Keratinocyte (primary cell): ENCODE data around the gene CNOT8. TPM values are rescaled to one million over a fixed set of nuclear protein-coding genes. Genes with fewer than 3 reads are reported as not detected.
"Not testable (repeated sequence)": the region's sequence is repeated elsewhere in the genome, so short reads cannot be mapped to it uniquely, and the experiment has no call there.

Source experiments
- DNase-seq: peaks from one replicate; pipeline ENCODE4 v3.0.0-alpha.2; 2011; ENCODE audit warnings: low read depth, missing footprints, low spot score
- FAIRE-seq: peaks from 2 replicates; lab custom pipeline; 2011; peaks lifted over from hg19 to GRCh38; lab: Jason Lieb, UNC
- H2AFZ ChIP-seq: 2 replicates; pipeline ENCODE4 v1.6.0; 2012; ENCODE audit warnings: low read length, control low read depth, inconsistent platforms; ENCODE audit not compliant: control insufficient read depth
- H3K27ac ChIP-seq: 2 replicates; pipeline ENCODE4 v1.5.1; 2011; ENCODE audit warnings: low read length; ENCODE audit not compliant: control insufficient read depth, insufficient read depth
- H3K27me3 ChIP-seq: 3 replicates; pipeline ENCODE4 v1.6.0; 2011; ENCODE audit warnings: low read length; ENCODE audit not compliant: control insufficient read depth, insufficient read depth; ENCODE audit errors: extremely low read depth
- H3K36me3 ChIP-seq, 2 experiments: 2 replicates in 1 of 2; 3 replicates in 1 of 2; pipeline ENCODE4 v1.5.1; 2011; ENCODE audit warnings: low read length in 2 of 2, mild to moderate bottlenecking in 1 of 2; ENCODE audit not compliant: control insufficient read depth in 2 of 2, insufficient read depth in 2 of 2; ENCODE audit errors: extremely low read depth in 1 of 2
- H3K4me1 ChIP-seq: 3 replicates; pipeline ENCODE4 v1.5.1; 2011; ENCODE audit warnings: low read length; ENCODE audit not compliant: control insufficient read depth, insufficient read depth; ENCODE audit errors: extremely low read depth
- H3K4me2 ChIP-seq: 3 replicates; pipeline ENCODE4 v1.6.0; 2011; ENCODE audit warnings: low read depth, low read length; ENCODE audit not compliant: control insufficient read depth, insufficient read depth; ENCODE audit errors: extremely low read depth
- H3K4me3 ChIP-seq, 3 experiments: fragments of 200-600 bp in 1 of 3; sonication (generic) in 1 of 3; 2 replicates in 2 of 3; 3 replicates in 1 of 3; pipeline ENCODE4 v1.5.1; 2011 to 2016; ENCODE audit warnings: low read length in 3 of 3, mild to moderate bottlenecking in 3 of 3, control low read depth in 2 of 3, inconsistent platforms in 1 of 3, low read depth in 1 of 3, mixed read lengths in 1 of 3, mixed run types in 1 of 3, moderate library complexity in 1 of 3; ENCODE audit not compliant: control insufficient read depth in 2 of 3, insufficient read depth in 2 of 3; ENCODE audit errors: extremely low read depth in 1 of 3
- H3K79me2 ChIP-seq: 2 replicates; pipeline ENCODE4 v1.6.0; 2012; ENCODE audit warnings: low read length; ENCODE audit not compliant: control insufficient read depth, insufficient read depth
- H3K9ac ChIP-seq: 3 replicates; pipeline ENCODE4 v1.6.0; 2011; ENCODE audit warnings: low read length; ENCODE audit not compliant: control insufficient read depth, insufficient read depth; ENCODE audit errors: extremely low read depth
- H3K9me1 ChIP-seq: 3 replicates; pipeline ENCODE4 v1.6.0; 2011; ENCODE audit warnings: low read length; ENCODE audit not compliant: control insufficient read depth, insufficient read depth; ENCODE audit errors: extremely low read depth
- H3K9me3 ChIP-seq: 2 replicates; pipeline ENCODE4 v1.5.1; 2012; ENCODE audit warnings: low read depth, low read length; ENCODE audit not compliant: control insufficient read depth
- H4K20me1 ChIP-seq: 3 replicates; pipeline ENCODE4 v1.6.0; 2011; ENCODE audit warnings: low read length; ENCODE audit not compliant: control insufficient read depth, insufficient read depth; ENCODE audit errors: extremely low read depth
- EZH2 ChIP-seq: IDR thresholded peaks from one replicate; pipeline ENCODE4 v1.6.1; 2012; ENCODE audit warnings: inconsistent platforms, mild to moderate bottlenecking, low read length, moderate library complexity
- dilution Hi-C: fragments of 300-500 bp; cut with MboI; formaldehyde crosslinking; loops from one replicate; pipeline ENCODE4 v1.7.0; 2020; ENCODE audit warnings: low sequenced_read_pairs; ENCODE audit not compliant: extremely low pct_ligation_motif_present
- polyA plus RNA-seq, 5 experiments: library from polyadenylated mRNA; depleted of rRNA in 3 of 5; stranded (reverse) in 3 of 5; stranded (forward) in 1 of 5; unstranded in 1 of 5; fragments of >200 nt; gene quantifications; 1 replicate in 1 of 5; 2 replicates in 3 of 5; 3 replicates in 1 of 5; pipeline versions ENCODE4 v1.2.1 to v1.2.3, GENCODE V29; 2011 to 2012; ENCODE audit warnings: missing spikeins in 2 of 5, low read depth in 1 of 5, low replicate concordance in 1 of 5
- TF ChIP-seq, protein P1 (sequence below), 3 experiments: IDR thresholded peaks in 1 of 3; conservative IDR thresholded peaks in 1 of 3; optimal IDR thresholded peaks in 1 of 3; 2 replicates in 2 of 3; 3 replicates in 1 of 3; pipeline versions ENCODE3 to v1.5.1; 2011; ENCODE audit warnings: low read length in 3 of 3, mild to moderate bottlenecking in 3 of 3, moderate library complexity in 2 of 3, control low read depth in 1 of 3, inconsistent platforms in 1 of 3; ENCODE audit not compliant: insufficient read depth in 2 of 3; ENCODE audit errors: extremely low read depth in 1 of 3

The CNOT8 gene
- polyA plus RNA-seq, 1 donor (not counting 4 experiments of a cell fraction or from before 2014, with no cell fraction given), result 44.5 TPM

DNA sequence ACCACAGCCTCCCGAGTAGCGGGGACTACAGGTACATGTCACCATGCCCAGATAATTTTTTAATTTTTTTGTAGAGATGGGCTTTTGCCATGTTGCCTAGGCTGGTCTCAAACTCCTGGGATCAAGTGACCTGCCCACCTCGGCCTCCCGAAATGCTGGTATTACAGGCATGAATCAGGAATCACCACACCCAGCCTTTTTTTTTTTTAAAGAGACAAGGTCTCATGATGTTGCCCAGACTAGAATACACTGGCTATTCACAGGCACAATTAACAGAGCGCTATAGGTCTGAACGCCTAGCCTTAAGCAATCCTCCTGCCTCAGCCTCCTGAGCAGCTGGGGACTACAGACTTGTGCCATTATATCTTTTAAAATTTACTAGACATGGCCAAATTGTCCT, 43.5 kb downstream of the CNOT8 start:
- no peak for FAIRE-seq

DNA sequence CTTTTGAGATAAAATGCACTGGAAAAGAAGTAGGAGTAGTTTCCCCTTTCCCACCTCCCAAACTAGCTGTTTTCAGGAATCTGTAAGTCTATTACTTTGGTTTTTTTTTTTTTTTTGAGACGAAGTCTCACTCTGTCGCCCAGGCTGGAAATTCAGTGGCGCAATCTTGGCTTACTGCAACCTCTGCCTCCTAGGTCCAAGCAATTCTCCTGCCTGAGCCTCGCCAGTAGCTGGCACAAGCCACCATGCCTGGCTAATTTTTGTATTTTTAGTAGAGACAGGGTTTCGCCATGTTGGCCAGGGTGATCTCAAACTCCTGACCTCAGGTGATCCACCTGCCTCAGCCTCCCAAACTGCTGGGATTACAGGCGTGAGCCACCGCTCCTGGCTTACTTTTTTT, 47.2 kb downstream of the CNOT8 start:
- dilution Hi-C loops, FAIRE-seq, H2AFZ ChIP-seq, H3K9me3 ChIP-seq, H3K9ac ChIP-seq, H3K4me3 ChIP-seq, H3K27ac ChIP-seq, DNase-seq, H3K4me2 ChIP-seq, H3K79me2 ChIP-seq, H3K9me1 ChIP-seq, H3K27me3 ChIP-seq, H4K20me1 ChIP-seq, H3K4me1 ChIP-seq: not testable (repeated sequence)
- peaks cover 10 to 15% of the 10 kb centered on the region in 2 experiments for H3K36me3 ChIP-seq

More for the DNA sequence above, 43.5 kb downstream of the CNOT8 start:
- peaks cover 19 to 24% of the 10 kb centered on the region in 2 experiments for H3K36me3 ChIP-seq
- no peak for TF ChIP-seq EZH2
- TF ChIP-seq, protein P1, sequence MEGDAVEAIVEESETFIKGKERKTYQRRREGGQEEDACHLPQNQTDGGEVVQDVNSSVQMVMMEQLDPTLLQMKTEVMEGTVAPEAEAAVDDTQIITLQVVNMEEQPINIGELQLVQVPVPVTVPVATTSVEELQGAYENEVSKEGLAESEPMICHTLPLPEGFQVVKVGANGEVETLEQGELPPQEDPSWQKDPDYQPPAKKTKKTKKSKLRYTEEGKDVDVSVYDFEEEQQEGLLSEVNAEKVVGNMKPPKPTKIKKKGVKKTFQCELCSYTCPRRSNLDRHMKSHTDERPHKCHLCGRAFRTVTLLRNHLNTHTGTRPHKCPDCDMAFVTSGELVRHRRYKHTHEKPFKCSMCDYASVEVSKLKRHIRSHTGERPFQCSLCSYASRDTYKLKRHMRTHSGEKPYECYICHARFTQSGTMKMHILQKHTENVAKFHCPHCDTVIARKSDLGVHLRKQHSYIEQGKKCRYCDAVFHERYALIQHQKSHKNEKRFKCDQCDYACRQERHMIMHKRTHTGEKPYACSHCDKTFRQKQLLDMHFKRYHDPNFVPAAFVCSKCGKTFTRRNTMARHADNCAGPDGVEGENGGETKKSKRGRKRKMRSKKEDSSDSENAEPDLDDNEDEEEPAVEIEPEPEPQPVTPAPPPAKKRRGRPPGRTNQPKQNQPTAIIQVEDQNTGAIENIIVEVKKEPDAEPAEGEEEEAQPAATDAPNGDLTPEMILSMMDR (optimal IDR thresholded peaks at IDR 0.05 in 1 of 3, IDR thresholded peaks at IDR 0.05 in 1 of 3, conservative IDR thresholded peaks at IDR 0.05 in 1 of 3; ENCODE audit: extremely low read depth in 1 of 3, insufficient read depth in 2 of 3, low read length in 3 of 3), result no peak
- H2AFZ ChIP-seq, result no peak overlapping the region
- no peak for DNase-seq
- H3K4me1 ChIP-seq, result no peaks in the 10 kb centered on the region
- no peaks in the 10 kb centered on the region for H4K20me1 ChIP-seq
- no peaks in the 10 kb centered on the region for H3K27me3 ChIP-seq
- no peak overlapping the region for H3K9ac ChIP-seq
- no peak overlapping the region for H3K4me3 ChIP-seq
- no peaks in the 10 kb centered on the region for H3K9me3 ChIP-seq
- no peaks in the 10 kb centered on the region for H3K9me1 ChIP-seq
- H3K4me2 ChIP-seq, result no peak overlapping the region
- dilution Hi-C loops, result no loop called here
- no peak overlapping the region for H3K27ac ChIP-seq
- H3K79me2 ChIP-seq, result no peaks in the 10 kb centered on the region

DNA sequence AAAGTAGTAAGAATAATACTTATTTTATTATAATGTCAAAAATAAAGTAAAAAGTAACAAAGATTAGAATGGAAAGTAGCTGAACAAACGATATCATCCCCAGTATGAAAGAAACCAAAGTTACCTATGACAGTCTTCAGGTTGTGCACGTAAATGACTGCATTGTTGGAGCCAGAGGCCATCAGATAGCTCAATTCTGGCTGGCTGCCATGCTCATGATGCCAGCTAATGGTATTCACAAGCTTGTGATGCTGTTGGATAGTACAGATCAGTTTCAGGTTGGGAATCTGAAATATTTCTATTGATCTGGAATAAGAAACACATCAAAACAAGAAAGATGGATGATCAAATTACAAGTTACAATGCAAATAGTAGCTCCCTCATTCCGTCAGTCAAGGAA, 58.4 kb downstream of the CNOT8 start:
- H3K4me1 ChIP-seq, result no peaks in the 10 kb centered on the region
- TF ChIP-seq EZH2, result no peak
- TF ChIP-seq, protein P1 (optimal IDR thresholded peaks at IDR 0.05 in 1 of 3, IDR thresholded peaks at IDR 0.05 in 1 of 3, conservative IDR thresholded peaks at IDR 0.05 in 1 of 3; ENCODE audit: extremely low read depth in 1 of 3, insufficient read depth in 2 of 3, low read length in 3 of 3), result no peak

More for the DNA sequence above, 58.4 kb downstream of the CNOT8 start:
- no peak for FAIRE-seq
- H3K27me3 ChIP-seq, result no peaks in the 10 kb centered on the region
- no peak overlapping the region for H3K27ac ChIP-seq
- dilution Hi-C loops, result no loop called here
- H4K20me1 ChIP-seq, result no peaks in the 10 kb centered on the region
- H3K36me3 ChIP-seq, result peaks cover 9 to 12% of the 10 kb centered on the region in 2 experiments
- H3K4me2 ChIP-seq, result no peak overlapping the region
- H2AFZ ChIP-seq, result no peak overlapping the region
- DNase-seq, result no peak
- H3K9me3 ChIP-seq, result no peaks in the 10 kb centered on the region
- H3K9ac ChIP-seq, result no peak overlapping the region
- no peak overlapping the region for H3K4me3 ChIP-seq
- no peaks in the 10 kb centered on the region for H3K9me1 ChIP-seq
- no peaks in the 10 kb centered on the region for H3K79me2 ChIP-seq
